ENCODE data around the gene KRT83.
"Not testable (repeated sequence)": the region's sequence is repeated elsewhere in the genome, so short reads cannot be mapped to it uniquely, and the experiment has no call there.

Gene KRT83

DNA sequence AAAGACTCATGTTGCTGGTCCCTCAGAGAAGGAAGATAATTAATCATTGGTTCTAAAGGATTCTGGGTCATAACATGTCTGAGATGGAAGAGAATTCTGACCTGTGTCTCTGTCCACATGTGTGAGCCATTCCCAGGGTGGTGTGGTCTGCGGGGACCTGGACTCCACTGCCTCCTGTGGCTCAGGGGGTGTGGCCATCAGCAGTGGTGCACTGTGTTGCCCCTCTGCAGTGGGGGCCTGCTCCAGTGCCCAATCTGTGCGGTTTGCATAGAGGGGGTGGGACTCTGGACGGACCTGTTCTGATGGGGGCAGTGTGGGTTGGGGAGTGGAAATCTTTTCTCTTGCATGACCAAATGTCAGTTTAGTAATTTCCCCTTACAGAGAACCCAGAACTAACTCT, 32.6 kb upstream of the KRT83 start:
- no peak for DNase-seq (ENCODE audit: low spot score)

DNA sequence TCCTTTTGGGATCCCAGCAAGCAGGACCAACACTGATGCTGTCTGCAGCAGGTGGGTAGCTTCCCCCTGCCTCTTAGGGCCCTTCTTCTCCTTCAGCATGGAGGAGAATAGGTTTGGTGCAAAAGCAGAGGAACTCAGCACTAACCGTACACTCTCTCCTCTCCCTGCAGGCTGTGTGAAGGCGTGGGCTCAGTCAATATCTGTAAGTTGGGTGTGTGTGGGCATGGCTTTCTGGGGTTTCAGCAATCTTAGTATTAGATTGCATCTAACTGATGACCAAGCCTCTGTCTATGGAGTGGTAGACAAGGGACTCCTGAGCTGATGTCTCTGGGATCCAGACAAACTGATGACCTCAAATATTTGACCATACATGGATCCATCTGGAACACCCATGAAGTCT, 31.8 kb upstream of the KRT83 start:
- no peak for DNase-seq (ENCODE audit: low spot score)

DNA sequence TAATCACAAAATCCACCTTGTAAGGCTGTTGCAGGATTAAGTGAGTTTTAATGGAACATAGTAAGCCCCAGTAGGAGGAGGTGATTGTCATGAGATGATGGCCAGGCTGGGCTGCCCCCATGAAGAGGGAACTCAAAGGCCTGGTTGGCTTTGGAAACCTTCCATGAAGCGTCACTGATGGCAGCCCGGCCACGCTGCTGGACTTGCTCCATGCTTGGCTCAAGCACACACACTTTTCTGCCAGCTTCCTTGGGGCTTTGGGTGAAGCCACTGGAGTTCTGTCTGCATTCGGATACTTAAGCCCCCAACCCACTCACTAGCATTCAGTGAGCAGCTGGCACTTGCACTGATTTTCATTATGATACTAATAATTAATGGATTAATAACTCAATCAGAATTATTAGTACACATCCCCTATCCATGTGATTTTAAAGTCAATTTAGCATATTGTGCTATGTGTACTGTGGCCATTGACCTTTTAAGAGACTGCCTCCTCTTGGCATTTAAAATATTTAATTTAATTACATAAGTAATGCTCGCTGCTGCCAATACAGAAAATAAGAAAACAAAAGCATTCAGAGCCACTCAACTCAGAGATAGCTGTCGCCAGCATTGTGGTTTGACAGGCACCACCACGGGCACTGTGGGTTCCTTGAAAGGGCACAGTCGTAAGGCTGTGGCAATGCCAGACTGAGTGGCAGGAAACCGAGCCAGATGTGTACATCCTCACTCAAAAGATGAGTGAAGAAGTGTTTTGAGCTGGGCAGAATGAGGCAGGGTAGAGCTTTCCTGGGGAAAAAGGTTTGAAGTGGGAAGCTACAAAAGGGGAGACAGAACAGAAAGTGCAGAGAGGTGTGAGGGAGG, 30.2 kb upstream of the KRT83 start:
- no peak for DNase-seq (ENCODE audit: low spot score)

DNA sequence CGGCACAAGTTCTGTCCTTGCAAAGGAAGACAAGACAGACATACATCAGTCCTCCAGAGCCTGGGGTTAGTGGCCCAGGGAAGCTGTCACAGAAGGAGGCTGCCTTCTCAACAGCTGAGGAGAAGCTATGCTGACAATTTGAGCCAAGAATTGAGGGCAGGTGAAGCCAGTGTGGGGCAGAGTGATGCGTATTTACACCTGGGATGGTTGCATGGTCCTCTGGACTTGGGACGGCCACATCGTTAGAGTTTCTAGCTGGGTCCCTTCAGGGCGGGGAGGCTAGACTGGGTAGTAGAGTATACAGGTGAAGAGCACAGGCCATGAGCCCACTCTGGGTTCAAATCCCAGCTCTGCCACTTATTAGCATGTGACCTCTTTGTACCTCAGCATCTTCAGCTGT, 29.6 kb upstream of the KRT83 start:
- DNase-seq (ENCODE audit: low spot score) = no peak

DNA sequence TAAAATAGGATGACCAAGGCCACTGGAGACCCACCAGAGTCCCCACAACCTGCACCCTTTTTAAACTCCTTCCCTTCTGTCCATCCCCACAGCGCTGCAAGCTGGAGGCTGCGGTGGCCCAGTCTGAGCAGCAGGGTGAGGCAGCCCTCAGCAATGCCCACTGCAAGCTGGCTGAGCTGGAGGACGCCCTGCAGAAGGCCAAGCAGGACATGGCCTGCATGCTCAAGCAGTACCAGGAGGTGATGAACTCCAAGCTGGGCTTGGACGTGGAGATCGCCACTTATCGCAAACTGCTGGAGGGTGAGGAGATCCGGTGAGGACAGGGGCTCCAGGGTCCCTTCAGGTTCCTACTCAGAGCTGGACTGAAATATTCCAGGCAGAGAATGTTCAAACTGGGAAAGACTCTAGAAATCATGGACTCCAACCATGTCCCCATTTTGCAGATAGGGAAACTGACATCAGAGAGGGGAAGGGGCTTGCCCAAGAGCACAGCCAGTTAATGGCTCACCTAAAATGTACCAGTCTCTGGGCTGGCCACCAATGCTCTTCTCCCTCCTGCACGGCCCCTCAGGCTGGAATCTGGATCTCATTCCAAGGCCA, 28.9 kb upstream of the KRT83 start:
- no peak for DNase-seq (ENCODE audit: low spot score)

DNA sequence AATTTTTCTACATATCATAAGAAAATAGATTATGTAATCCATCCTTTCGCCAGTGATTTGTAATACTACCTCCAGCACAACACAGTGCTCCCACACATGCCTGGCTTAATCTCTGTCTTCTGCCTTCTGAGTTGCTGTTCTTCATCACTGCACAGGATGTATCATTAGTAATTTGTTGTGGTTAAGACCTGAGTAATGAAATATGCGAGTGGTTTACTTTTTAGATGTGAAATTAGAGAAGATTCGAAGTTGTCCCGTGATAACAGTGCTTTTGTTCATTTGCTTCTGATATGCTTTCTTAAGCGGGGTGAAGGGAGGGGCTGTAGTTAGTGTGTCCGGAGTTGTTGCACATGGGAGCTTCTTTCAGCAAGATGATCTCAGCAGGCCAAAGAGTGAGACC, 28.0 kb upstream of the KRT83 start:
- DNase-seq (ENCODE audit: low spot score) = no peak

DNA sequence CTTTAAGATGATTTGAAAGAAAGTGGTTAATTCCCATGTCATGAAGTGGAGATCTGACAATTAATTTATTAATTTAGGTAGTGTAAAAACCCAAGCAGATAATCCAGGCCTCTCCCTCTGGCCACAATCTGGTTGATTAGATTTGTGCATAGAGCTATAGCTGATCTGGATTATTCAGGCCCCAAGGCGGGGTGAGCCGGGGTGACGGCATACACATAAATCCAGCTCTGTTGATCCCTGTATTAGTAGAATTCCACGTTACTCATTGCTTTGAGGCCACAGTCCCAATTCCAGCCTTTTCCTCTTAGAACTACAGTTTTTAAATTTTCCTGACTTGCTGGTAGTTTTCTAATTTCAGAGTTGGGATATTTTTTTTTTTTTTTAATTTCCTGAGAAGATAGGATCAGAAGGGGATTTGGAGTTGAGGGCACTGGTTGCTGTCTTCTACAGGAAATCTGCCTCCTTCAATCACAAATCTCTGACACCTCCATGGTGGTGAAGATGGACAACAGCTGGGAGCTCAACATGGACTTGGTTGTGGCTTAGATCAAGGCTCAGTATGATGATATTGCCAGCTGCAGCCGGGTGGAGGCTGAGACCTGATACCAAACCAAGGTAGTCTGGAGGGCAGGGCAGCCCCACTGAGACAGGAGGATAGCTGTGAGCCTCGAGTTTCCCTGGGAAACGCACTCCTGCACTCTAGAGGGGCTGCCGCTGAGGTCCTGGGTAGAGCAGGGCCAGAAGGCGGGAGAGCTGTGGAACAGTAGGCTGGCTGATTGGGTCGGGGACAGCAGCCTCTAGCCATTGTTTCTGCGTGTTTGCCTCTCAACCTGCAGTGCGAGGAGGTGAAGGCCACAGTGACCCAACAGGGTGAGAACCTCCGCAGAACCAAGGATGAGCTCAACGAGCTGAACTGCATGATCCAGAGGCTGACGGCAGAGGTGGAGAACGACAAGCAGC, 26.6 kb upstream of the KRT83 start:
- DNase-seq (ENCODE audit: low spot score) = no peak

DNA sequence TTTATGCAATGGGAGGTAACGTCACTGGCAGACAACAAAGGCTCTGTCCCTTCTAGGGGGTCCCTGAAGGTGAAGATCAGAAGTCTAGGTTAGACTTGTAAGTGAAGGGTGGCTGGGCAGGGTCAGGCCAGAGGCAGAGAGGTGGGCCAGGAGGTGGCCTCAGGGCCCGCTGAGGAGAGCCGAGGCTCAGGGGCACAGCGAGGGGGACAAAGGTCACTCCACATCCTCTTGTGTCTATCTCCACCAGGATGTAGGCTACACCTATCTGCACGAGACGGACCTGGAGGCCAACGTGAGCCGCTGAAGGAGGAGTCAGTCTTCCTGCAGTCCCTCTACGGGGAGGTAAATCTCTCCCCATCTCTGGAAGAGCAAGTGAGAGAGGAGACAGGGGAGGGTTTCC, 25.8 kb upstream of the KRT83 start:
- no peak for DNase-seq (ENCODE audit: low spot score)

DNA sequence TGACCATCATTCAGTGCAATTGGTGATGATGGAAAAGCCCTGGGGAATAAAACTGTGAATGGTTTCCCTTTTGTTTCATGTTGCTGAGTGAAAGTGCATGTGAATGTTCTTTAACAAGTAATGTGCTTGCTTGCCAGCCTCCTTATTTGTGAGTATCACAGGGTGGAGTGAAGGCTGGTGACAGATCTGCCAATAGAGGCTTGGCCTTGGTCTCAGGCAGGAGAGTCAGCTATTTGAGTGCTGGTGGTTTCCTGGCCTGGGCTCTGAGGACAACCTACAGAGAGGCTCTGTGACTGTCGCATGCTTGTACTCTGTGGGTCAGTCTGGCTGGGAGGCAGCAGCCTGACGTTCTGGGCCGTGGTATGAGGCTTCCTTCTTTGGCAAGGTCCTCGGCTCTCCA, 25.4 kb upstream of the KRT83 start:
- DNase-seq (ENCODE audit: low spot score) = no peak

DNA sequence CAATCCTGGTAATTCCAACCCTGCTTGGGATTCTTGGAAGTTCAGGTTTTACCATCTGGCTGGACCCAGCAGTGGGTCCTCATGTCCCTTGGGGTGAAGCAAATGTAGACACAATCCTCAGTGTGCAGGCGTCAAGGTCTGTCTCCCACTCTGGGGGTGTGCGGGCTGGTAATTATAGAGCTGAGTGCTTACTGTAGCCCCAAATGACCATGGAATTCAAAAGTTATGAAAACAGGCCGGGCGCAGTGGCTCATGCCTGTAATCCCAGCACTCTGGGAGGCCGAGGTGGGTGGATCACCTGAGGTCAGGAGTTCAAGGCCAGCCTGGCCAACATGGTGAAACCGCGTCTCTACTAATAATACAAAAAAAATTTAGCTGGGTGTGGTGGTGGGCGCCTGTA, 23.8 kb upstream of the KRT83 start:
- DNase-seq (ENCODE audit: low spot score) = not testable (repeated sequence)

DNA sequence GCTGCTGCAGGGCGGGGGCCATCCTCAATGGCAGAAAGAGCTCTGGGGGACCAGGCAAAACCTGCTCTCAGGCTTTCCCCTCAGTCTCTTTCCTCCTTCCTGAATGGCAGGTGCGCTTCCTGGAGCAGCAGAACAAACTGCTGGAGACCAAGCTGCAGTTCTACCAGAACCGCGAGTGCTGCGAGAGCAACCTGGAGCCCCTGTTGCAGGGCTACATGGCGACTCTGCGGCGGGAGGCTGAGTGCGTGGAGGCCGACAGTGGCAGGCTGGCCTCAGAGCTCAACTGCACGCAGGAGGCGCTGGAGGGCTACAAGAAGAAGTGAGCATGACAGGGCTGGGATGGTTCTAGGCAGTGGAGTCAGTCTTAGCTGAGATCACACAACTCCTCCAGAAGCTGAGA, 22.9 kb upstream of the KRT83 start:
- DNase-seq (ENCODE audit: low spot score) = no peak

DNA sequence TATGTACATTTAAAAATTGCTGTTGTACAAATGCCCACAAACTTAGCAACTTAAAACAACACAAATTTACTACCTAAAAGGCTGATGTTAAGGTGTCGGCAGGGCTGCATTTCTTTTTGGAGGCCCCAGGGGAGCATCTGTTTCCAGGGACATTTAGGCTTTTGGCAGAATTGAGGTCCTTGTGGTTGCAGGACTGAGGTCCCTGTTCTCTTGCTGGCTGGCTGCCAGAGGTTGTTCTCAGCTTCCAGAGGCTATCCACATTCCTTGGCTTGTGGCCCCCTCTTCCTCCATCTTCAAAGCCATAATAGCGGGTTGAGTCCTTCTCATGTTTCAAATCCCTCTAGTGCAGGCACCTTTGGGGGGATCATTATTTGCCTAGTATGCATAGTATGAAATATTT, 22.4 kb upstream of the KRT83 start:
- no peak for DNase-seq (ENCODE audit: low spot score)

DNA sequence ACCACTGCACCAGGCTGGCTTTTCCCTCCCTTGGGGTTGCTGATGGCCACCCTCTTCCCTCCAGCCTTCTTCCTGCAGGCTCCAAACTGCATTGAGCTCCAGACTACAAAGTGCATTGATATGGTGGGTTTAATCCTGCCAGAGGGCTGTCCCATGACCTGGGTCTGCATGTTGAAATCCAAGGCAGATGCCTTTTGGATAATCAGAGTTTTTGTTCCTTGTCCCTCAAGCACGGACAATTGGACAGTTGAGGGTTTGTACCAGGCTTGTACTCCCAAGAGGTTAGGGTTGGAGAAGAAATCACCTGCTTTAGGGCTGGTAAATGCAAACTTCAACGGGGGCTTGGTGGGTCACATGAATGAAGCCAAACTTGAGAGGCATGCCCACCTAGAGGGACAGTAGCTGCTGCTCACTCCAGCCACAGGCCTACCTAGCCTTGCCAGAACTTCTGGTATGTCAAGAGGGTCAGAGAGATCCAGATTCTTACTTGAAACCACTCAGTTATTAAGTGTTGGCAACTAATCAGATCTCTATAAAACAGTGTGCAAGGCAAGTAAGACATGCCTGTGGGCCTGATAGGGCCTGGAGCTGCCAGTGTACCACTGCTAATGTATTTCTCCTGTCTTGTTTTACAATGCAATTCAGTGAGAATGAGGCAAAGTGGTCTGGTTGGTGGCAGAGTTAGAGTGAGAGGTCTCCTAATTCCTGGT, 21.7 kb upstream of the KRT83 start:
- DNase-seq (ENCODE audit: low spot score) = no peak

DNA sequence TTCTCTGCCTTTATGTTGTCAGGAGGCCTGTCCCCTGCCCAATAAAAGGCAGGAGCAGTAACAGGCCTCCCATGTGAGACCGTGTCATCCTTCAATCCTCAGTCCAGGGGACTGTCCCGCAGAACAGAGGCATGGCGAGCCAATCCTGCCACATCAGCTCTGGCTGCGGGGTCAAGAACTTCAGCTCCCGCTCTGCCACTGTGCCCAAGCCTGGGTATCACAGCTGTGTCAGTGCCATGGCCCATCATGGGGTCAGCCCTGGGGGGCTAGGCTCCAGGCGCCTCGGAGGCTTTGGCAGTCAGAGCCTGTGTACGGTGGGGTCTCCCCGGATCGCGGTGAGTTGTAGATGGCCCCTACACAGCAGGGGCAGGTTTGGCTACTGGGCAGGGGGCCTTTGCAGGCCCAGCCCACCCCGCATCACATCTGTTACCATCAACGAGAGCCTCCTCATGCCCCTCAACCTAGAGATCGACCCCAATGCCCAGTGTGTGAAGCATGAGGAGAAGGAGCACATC, 19.9 kb upstream of the KRT83 start:
- DNase-seq (ENCODE audit: low spot score) = no peak

DNA sequence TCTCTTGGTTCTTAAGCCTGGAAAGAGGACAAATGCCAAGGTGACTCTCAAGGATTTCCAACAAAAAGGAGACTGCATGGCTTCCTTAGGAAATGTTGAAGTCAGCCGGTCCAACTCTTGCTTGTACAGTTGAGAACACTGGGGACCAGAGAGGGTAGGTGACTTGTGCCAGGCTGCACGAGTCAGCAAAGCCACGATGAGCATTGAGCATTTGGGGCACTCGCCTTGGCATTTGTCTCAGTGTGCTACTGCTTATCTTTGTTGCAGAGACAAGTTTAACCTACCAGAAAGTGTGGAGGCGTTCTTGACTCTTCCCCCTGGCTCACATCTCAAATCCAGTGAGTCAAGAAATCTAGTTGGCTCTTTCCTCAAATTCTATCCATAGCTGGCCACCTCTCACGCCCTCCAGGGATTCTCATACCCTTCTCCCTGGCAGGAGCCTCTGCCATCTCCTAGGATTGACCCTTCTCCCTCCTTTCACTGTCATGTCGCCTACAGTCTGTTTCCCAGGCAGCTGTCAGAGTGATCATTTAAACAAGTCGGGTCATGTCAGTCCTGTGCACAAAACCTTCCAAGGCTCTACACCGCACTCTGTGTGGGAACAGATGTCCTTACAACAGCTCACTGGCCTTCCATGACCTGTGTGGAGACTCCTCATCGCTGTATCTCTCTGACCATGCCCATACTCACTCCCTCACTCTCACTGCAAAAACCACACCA, 17.2 kb upstream of the KRT83 start:
- DNase-seq (ENCODE audit: low spot score) = no peak

DNA sequence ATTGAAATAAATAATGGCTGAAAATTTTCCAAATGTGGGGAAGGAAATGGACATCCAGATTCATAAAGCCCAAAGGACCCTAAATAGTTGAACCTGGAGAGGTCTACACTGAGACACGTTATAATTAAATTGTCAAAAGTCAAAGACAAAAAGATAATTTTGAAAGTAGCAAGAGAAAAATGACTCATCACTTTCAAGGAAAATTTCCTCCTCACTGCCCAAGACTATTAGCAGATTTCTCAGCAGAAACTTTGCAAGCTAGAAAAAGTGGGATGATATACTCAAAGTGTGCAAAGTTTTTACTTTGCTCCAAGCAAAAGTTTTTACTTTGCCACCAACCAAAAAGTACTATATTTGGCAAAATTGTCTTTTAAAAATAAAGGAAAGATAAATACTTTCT, 15.9 kb upstream of the KRT83 start:
- DNase-seq (ENCODE audit: low spot score) = no peak

DNA sequence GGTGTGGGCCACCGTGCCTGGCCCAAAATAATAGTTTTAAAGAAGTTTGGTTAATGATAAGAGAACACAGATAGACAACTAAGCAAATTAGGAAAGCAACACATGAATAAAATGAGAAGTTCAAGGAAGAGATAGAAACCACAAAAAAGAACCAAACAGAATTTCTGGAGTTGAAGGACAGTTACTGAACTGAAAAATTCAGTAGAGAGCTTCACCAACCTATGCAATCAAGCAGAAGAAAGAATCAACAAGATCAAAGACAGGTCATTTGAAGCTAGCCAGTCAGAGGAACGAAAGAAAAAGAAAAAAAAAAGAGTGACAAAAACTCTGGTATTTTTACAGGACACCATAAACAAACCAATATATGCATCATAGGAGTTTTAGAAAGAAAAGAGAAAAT, 15.4 kb upstream of the KRT83 start:
- no peak for DNase-seq (ENCODE audit: low spot score)

DNA sequence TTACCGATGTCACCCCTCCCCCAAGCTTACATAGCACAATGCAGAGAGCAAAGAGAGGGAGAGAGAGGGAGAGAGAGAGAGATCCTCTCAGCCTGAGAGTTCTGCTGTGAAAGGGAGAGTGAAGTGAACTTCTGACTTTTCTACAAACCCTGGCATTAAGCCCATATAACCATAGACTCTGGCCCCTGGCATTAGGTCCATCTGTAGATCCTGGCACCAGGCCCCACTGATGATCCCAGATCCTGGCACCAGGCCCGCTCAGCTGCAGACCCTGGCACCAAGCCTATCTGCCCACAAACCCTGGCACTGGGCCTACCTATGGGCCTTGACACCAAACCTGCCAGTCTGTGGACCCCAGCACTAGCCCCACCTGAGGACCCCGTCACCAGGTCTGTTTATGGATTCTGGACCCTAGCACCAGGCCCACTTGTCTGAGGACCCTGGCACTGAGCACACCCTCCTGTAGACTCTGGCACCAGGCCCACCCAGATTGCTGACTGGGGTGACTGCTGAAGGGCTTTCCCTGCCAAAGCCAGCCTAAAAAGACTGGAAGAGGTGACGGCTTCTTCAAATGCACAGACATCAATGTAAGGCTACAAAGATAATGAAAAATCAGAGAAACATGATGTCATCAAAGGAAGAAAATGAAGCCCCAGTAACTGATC, 14.5 kb upstream of the KRT83 start:
- DNase-seq (ENCODE audit: low spot score) = no peak

DNA sequence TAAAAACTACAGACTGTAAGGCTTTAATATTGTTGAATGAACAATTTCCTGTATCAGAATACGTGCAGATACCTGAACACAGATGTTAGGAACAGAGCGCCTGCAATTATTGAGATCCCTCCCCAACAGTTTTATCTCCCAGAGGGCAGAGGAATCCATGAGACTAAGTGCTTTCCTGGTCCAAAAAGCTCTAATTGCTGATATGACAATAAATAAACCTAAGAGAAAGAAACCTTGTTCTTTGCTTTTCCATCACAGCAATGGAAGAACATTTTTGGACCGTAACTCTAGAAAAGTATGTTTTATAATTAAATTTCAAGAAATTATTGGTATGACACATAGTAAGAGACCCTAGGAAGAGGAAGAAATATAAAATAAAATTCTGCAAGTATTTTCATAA, 13.0 kb upstream of the KRT83 start:
- no peak for DNase-seq (ENCODE audit: low spot score)

DNA sequence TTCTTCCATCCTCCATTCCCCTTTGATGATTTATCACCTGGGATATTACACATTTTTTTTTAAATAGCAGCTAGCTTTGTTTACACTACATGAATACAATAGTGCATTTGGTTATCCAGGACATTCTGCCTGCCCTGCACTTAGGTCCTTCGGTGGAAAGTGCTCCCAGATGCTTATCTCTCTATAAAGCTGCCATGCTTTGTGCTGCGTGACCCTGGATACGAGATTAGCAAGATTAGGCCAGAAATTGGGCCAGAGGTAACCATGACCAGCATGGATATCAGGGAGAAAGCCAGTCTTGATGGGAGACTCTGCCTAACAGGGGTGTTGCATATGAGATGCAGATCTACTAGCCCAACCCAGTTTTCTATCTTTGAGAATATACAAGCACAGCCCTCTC, 12.1 kb upstream of the KRT83 start:
- no peak for DNase-seq (ENCODE audit: low spot score)

DNA sequence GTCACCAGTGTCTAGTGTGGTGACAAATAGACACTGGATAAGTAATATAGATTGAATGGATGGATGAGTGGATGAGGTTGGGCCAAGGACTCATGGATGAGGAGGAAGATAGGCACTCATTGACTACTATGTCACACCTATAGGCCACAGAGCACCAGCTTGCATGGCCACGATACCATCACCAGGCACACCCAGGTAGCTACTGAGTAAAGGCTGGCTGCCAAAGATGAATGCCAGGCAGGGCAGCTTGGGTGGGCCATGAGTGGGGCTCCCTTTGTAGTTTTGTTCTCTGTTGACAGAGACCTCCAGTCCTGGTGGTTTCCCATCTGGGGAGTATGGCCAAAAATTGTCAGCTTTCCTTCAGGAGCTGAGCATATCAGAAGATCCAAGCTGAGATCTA, 11.2 kb upstream of the KRT83 start:
- no peak for DNase-seq (ENCODE audit: low spot score)

Data from hepatic stellate cell (primary cell).